HepG2 (cell line): Measurements from ENCODE around the gene ZNF621. TPM values are rescaled to one million over a fixed set of nuclear protein-coding genes. Genes with fewer than 3 reads are reported as not detected.

Experiments used
- ASH2L ChIP-seq: fragments of 300-600, 200-600 bp; sonication (generic); IDR thresholded peaks from 2 replicates; pipeline ENCODE4 v1.7.0; 2017; ENCODE audit warnings: low read depth, mild to moderate bottlenecking, moderate library complexity, mixed read lengths, low read length; ENCODE audit not compliant: insufficient read length
- CBX1 ChIP-seq: IDR thresholded peaks from one replicate; pipeline ENCODE4 v1.6.1; 2016; ENCODE audit warnings: antibody characterized with exemption, low read depth
- CBX2 ChIP-seq, 2 experiments: fragments of 200-600 bp in 1 of 2; sonication (generic); formaldehyde crosslinking in 1 of 2; IDR thresholded peaks; 2 replicates each; pipeline versions ENCODE4 v1.7.0 to v1.8.1; 2018 to 2022; ENCODE audit warnings: low read depth in 2 of 2, low read length in 1 of 2, mild to moderate bottlenecking in 1 of 2, missing genetic modification reagents in 1 of 2
- GATA4 ChIP-seq: sonication (generic); IDR thresholded peaks from 2 replicates; pipeline ENCODE4 v1.6.1; 2016; ENCODE audit warnings: antibody characterized with exemption, low read depth, borderline replicate concordance
- HDAC2 ChIP-seq: sonication (generic); formaldehyde crosslinking; IDR thresholded peaks from 2 replicates; pipeline ENCODE4 v1.4.0; 2020; ENCODE audit warnings: missing genetic modification reagents
- HES4 ChIP-seq: sonication (generic); formaldehyde crosslinking; IDR thresholded peaks from 2 replicates; pipeline ENCODE4 v1.9.0; 2021; ENCODE audit warnings: mild to moderate bottlenecking, missing genetic modification reagents, borderline replicate concordance
- HIVEP1 ChIP-seq: sonication (generic); formaldehyde crosslinking; IDR thresholded peaks from 2 replicates; pipeline ENCODE4 v1.4.0; 2020; ENCODE audit warnings: mild to moderate bottlenecking, missing genetic modification reagents
- HNRNPUL1 ChIP-seq: fragments of 200-400 bp; formaldehyde crosslinking; IDR thresholded peaks from 2 replicates; pipeline ENCODE4 v1.6.1; 2017; ENCODE audit warnings: low read depth, mild to moderate bottlenecking, low read length, moderate library complexity
- MIER3 ChIP-seq: IDR thresholded peaks from 2 replicates; pipeline ENCODE4 v1.6.1; 2016; ENCODE audit warnings: missing compliant biosample characterization, borderline replicate concordance
- NAIF1 ChIP-seq: sonication (generic); formaldehyde crosslinking; IDR thresholded peaks from 2 replicates; pipeline ENCODE4 v1.5.0; 2020; ENCODE audit warnings: mild to moderate bottlenecking, missing genetic modification reagents, borderline replicate concordance
- RAD21 ChIP-seq: fragments of 450-650 bp; formaldehyde crosslinking; IDR thresholded peaks from 2 replicates; pipeline ENCODE4 v1.5.0; 2020; ENCODE audit warnings: mild to moderate bottlenecking
- SMAD9 ChIP-seq: sonication (generic); formaldehyde crosslinking; IDR thresholded peaks from 2 replicates; pipeline ENCODE4 v1.5.1; 2020; ENCODE audit warnings: mild to moderate bottlenecking, missing genetic modification reagents
- TAF1 ChIP-seq: sonication (generic); formaldehyde crosslinking; IDR thresholded peaks from 2 replicates; pipeline ENCODE4 v1.4.0; 2020; ENCODE audit warnings: missing genetic modification reagents
- ZC3H4 ChIP-seq: sonication (generic); formaldehyde crosslinking; IDR thresholded peaks from 2 replicates; pipeline ENCODE4 v1.4.0; 2020; ENCODE audit warnings: missing genetic modification reagents, borderline replicate concordance
- ZNF256 ChIP-seq: sonication (generic); formaldehyde crosslinking; conservative IDR thresholded peaks from 2 replicates; pipeline ENCODE4 v1.4.0; 2020; ENCODE audit warnings: missing genetic modification reagents
- ZNF34 ChIP-seq: sonication (generic); formaldehyde crosslinking; IDR thresholded peaks from 2 replicates; pipeline ENCODE4 v1.4.0; 2020; ENCODE audit warnings: mild to moderate bottlenecking, missing genetic modification reagents, borderline replicate concordance
- ZNF572 ChIP-seq: sonication (generic); formaldehyde crosslinking; IDR thresholded peaks from 2 replicates; pipeline ENCODE4 v1.5.1; 2020; ENCODE audit warnings: mild to moderate bottlenecking, missing genetic modification reagents
- ZNF605 ChIP-seq: sonication (generic); formaldehyde crosslinking; IDR thresholded peaks from 2 replicates; pipeline ENCODE4 v1.8.0; 2022; ENCODE audit warnings: mild to moderate bottlenecking, missing genetic modification reagents
- ZNF629 ChIP-seq: sonication (generic); formaldehyde crosslinking; conservative IDR thresholded peaks from 2 replicates; pipeline ENCODE4 v1.5.0; 2020; ENCODE audit warnings: missing genetic modification reagents
- ZNF772 ChIP-seq: sonication (generic); formaldehyde crosslinking; IDR thresholded peaks from 2 replicates; pipeline ENCODE4 v1.5.0; 2020; ENCODE audit warnings: mild to moderate bottlenecking, missing genetic modification reagents
- ZSCAN31 ChIP-seq: sonication (generic); formaldehyde crosslinking; IDR thresholded peaks from 2 replicates; pipeline ENCODE4 v1.5.0; 2020; ENCODE audit warnings: low read depth, mild to moderate bottlenecking, missing genetic modification reagents
- polyA plus RNA-seq, 8 experiments: library from polyadenylated mRNA; depleted of rRNA in 3 of 8; stranded (reverse) in 7 of 8; unstranded in 1 of 8; fragments of >200 nt; fragmentation: Illumina TruSeq in 4 of 8; extraction: Trizol in 4 of 8; gene quantifications; 2 replicates each; pipeline versions ENCODE4 v1.2.1 to v1.2.3, GENCODE V29; 2011 to 2016; ENCODE audit warnings: low read depth in 4 of 8, missing spikeins in 1 of 8, mixed read lengths in 1 of 8; ENCODE audit not compliant: insufficient read depth in 1 of 8
- total RNA-seq, 5 experiments: library from RNA; depleted of rRNA; stranded (reverse); fragments of >200 nt; fragmentation: Illumina TruSeq; extraction: Trizol; gene quantifications; 2 replicates each; pipeline ENCODE4 v1.2.3, GENCODE V29; 2016; ENCODE audit warnings: low read depth in 1 of 5
- TF ChIP-seq, protein P1 (sequence below): IDR thresholded peaks from 2 replicates; pipeline ENCODE4 v1.4.0; 2020; ENCODE audit warnings: mild to moderate bottlenecking, missing genetic modification reagents
- TF ChIP-seq, protein P2 (sequence below): IDR thresholded peaks from 2 replicates; pipeline ENCODE4 v1.6.1; 2018; ENCODE audit warnings: missing genetic modification reagents

Gene ZNF621
- total and polyA plus RNA-seq, 2 of the 13 experiments (the other 11 are each of a cell fraction or from before 2014, with no cell fraction given): 13.2 to 14.9 TPM

DNA sequence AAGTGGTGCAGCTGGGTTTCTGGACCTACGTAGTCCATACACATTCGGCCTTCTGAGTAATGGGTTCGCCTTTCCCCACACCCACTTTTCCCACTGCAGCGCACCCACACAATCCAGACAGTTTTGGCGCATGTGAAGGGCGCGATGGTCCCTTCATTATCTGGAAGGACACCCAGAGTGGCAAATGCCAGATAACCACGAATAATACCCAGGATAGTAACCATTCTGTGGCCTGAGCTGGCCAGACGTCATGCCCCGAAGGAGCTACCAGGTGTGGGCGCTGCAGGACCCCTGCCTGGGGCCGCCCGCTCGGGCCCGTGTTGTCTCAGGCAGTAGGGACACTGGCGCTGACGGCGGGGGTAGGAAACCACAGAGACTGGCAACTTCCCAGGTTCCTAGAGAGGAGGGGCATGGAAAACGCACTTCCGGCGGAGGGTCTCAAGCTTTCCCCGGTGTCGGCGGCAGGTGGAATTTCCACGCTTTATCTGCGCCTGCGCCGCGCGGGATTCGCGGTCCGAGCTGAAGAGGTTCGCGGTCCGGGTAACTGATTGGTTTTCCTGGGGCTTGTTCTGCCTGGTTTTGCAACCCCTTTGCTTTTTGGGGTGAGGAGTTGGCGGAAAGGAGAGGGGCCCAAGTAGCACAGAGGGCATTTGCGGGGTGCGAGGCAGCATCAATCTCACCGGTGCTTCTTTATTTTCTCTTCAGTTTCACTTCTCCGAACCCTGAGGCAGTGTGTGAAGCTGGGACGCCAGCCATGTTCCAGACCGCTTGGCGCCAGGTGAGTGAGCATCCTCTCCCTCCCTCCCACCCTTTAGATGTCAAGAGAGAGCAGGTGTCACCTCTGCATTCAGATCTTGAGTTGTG lies 18.9 kb upstream of the ZNF621 start, which contains the start of gene ZNF620 (continued):
- TF ChIP-seq, protein P1, sequence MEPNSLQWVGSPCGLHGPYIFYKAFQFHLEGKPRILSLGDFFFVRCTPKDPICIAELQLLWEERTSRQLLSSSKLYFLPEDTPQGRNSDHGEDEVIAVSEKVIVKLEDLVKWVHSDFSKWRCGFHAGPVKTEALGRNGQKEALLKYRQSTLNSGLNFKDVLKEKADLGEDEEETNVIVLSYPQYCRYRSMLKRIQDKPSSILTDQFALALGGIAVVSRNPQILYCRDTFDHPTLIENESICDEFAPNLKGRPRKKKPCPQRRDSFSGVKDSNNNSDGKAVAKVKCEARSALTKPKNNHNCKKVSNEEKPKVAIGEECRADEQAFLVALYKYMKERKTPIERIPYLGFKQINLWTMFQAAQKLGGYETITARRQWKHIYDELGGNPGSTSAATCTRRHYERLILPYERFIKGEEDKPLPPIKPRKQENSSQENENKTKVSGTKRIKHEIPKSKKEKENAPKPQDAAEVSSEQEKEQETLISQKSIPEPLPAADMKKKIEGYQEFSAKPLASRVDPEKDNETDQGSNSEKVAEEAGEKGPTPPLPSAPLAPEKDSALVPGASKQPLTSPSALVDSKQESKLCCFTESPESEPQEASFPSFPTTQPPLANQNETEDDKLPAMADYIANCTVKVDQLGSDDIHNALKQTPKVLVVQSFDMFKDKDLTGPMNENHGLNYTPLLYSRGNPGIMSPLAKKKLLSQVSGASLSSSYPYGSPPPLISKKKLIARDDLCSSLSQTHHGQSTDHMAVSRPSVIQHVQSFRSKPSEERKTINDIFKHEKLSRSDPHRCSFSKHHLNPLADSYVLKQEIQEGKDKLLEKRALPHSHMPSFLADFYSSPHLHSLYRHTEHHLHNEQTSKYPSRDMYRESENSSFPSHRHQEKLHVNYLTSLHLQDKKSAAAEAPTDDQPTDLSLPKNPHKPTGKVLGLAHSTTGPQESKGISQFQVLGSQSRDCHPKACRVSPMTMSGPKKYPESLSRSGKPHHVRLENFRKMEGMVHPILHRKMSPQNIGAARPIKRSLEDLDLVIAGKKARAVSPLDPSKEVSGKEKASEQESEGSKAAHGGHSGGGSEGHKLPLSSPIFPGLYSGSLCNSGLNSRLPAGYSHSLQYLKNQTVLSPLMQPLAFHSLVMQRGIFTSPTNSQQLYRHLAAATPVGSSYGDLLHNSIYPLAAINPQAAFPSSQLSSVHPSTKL (CRISPR knock-in tag): peak; percentile 76
- TF ChIP-seq HES4 (CRISPR knock-in tag): no peak
- TF ChIP-seq ZNF572 (CRISPR knock-in tag): peak; percentile 90; the same call in 1 of the 2 replicates
- TF ChIP-seq ZNF34 (CRISPR knock-in tag): no peak
- TF ChIP-seq, protein P2, sequence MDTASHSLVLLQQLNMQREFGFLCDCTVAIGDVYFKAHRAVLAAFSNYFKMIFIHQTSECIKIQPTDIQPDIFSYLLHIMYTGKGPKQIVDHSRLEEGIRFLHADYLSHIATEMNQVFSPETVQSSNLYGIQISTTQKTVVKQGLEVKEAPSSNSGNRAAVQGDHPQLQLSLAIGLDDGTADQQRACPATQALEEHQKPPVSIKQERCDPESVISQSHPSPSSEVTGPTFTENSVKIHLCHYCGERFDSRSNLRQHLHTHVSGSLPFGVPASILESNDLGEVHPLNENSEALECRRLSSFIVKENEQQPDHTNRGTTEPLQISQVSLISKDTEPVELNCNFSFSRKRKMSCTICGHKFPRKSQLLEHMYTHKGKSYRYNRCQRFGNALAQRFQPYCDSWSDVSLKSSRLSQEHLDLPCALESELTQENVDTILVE: peak; percentile 75; the same call in 1 of the 2 replicates
- peak; percentile 75 for TF ChIP-seq CBX1
- peak; percentile 72 for TF ChIP-seq HDAC2 (CRISPR knock-in tag)
- 0 out of 2 replicates have a peak, but pooled peaks have one; percentile 21 for TF ChIP-seq ZSCAN31
- TF ChIP-seq SMAD9 (CRISPR knock-in tag): no peak
- TF ChIP-seq ZNF605: peak; percentile 62; the same call in 1 of the 2 replicates
- peak; percentile 76 for TF ChIP-seq TAF1
- no peak for TF ChIP-seq CBX2 (IDR thresholded peaks at IDR 0.05; ENCODE audit: low read depth, low read length)
- TF ChIP-seq CBX2 (CRISPR knock-in tag; IDR thresholded peaks at IDR 0.05; ENCODE audit: low read depth): no peak
- TF ChIP-seq HNRNPUL1: no peak
- peak; percentile 78 for TF ChIP-seq HIVEP1
- 0 out of 2 replicates have a peak, but pooled peaks have one; percentile 20 for TF ChIP-seq MIER3 (CRISPR knock-in tag)
- peak; percentile 74 for TF ChIP-seq ASH2L
- TF ChIP-seq RAD21 (CRISPR knock-in tag): peak; percentile 82
- TF ChIP-seq ZNF629 (CRISPR knock-in tag): peak; percentile 84
- no peak for TF ChIP-seq ZNF256 (CRISPR knock-in tag)
- TF ChIP-seq ZNF772: peak; percentile 65; the same call in 1 of the 2 replicates
- 0 out of 2 replicates have a peak, but pooled peaks have one; percentile 64 for TF ChIP-seq NAIF1 (CRISPR knock-in tag)
- no peak for TF ChIP-seq ZC3H4 (CRISPR knock-in tag)
- no peak for TF ChIP-seq GATA4
